SK-N-SH (cell line): Measurements from ENCODE around the gene SARDH. TPM values are rescaled to one million over a fixed set of nuclear protein-coding genes. Genes with fewer than 3 reads are reported as not detected.

Experiments
- CTCF ChIA-PET: fragments of 300-600, 350-600 bp; formaldehyde crosslinking; extraction: SDS; loops from one replicate; lab custom pipeline; 2021; lab: Yijun Ruan, JAX
- POLR2A ChIA-PET: fragments of 350-600 bp; sonication (Branson Sonifier 250); formaldehyde crosslinking; extraction: SDS; loops from one replicate; lab custom pipeline; 2020; ENCODE audit warnings: antibody characterized with exemption, inconsistent platforms; lab: Yijun Ruan, JAX
- DNase-seq: peaks from one replicate; pipeline ENCODE4 v3.0.0; 2012
- H2AFZ ChIP-seq: fragments of 200-600 bp; sonication (generic); 2 replicates; pipeline ENCODE4 v1.8.1; 2016; ENCODE audit warnings: antibody characterized with exemption, mild to moderate bottlenecking, low read depth
- H3F3A ChIP-seq: fragments of 200-600 bp; sonication (generic); replicated peaks from 2 replicates; pipeline ENCODE3; 2016; ENCODE audit warnings: antibody characterized with exemption, mild to moderate bottlenecking; ENCODE audit not compliant: insufficient read depth
- H3K27ac ChIP-seq, 2 experiments: fragments of 200-500 bp in 1 of 2; fragments of 200-600 bp in 1 of 2; sonication (Bioruptor generic) in 1 of 2; sonication (generic), shearing (Covaris generic) in 1 of 2; 2 replicates each; pipeline versions ENCODE4 v1.5.1 to v1.6.1; 2014 to 2016; ENCODE audit warnings: low read depth in 2 of 2, inconsistent platforms in 1 of 2, low read length in 1 of 2, mild to moderate bottlenecking in 1 of 2, mixed read lengths in 1 of 2
- H3K27me3 ChIP-seq: fragments of 200-600 bp; sonication (generic), shearing (Covaris generic); 2 replicates; pipeline ENCODE4 v1.6.1; 2016; ENCODE audit warnings: mixed run types; ENCODE audit not compliant: insufficient read depth
- H3K36me3 ChIP-seq, 2 experiments: fragments of 200-500 bp in 1 of 2; fragments of 200-600 bp in 1 of 2; sonication (Bioruptor generic) in 1 of 2; sonication (generic) in 1 of 2; replicated peaks in 1 of 2; 2 replicates each; pipeline versions ENCODE3 to v1.5.1; 2014 to 2016; ENCODE audit warnings: low read length in 1 of 2, mild to moderate bottlenecking in 1 of 2; ENCODE audit not compliant: insufficient read depth in 2 of 2, control insufficient read depth in 1 of 2
- H3K4me1 ChIP-seq, 2 experiments: fragments of 200-500 bp in 1 of 2; fragments of 200-600 bp in 1 of 2; sonication (Bioruptor generic) in 1 of 2; sonication (generic), shearing (Covaris generic) in 1 of 2; 2 replicates each; pipeline versions ENCODE4 v1.5.1 to v1.6.1; 2014 to 2016; ENCODE audit warnings: low read depth in 1 of 2, low read length in 1 of 2, mixed run types in 1 of 2; ENCODE audit not compliant: insufficient read depth in 2 of 2, control insufficient read depth in 1 of 2
- H3K4me2 ChIP-seq: fragments of 200-600 bp; sonication (generic), shearing (Covaris generic); 2 replicates; pipeline ENCODE4 v1.6.1; 2017; ENCODE audit warnings: mixed run types
- H3K4me3 ChIP-seq, 2 experiments: fragments of 200-500 bp in 1 of 2; fragments of 200-600 bp in 1 of 2; sonication (Bioruptor generic) in 1 of 2; sonication (generic), shearing (Covaris generic) in 1 of 2; 2 replicates each; pipeline versions ENCODE4 v1.5.1 to v1.8.1; 2014 to 2016; ENCODE audit warnings: low read depth in 2 of 2, inconsistent platforms in 1 of 2, low read length in 1 of 2, mild to moderate bottlenecking in 1 of 2, mixed read lengths in 1 of 2, moderate library complexity in 1 of 2
- H3K79me2 ChIP-seq: fragments of 200-600 bp; sonication (generic); 2 replicates; pipeline ENCODE4 v1.8.1; 2017; ENCODE audit warnings: mild to moderate bottlenecking; ENCODE audit not compliant: insufficient read depth
- H3K9ac ChIP-seq: fragments of 200-600 bp; sonication (generic); 2 replicates; pipeline ENCODE4 v1.6.1; 2017; ENCODE audit warnings: mixed run types
- H3K9me2 ChIP-seq: fragments of 200-600 bp; sonication (generic); 2 replicates; pipeline ENCODE4 v1.6.1; 2017; ENCODE audit warnings: mixed run types
- H3K9me3 ChIP-seq: fragments of 200-600 bp; sonication (generic); 2 replicates; pipeline ENCODE4 v1.6.1; 2017; ENCODE audit warnings: mixed run types, mild to moderate bottlenecking, moderate library complexity
- H4K20me1 ChIP-seq: fragments of 200-600 bp; sonication (generic); 2 replicates; pipeline ENCODE4 v1.6.1; 2017; ENCODE audit warnings: mild to moderate bottlenecking, mixed run types; ENCODE audit not compliant: insufficient read depth
- CTCF ChIP-seq: fragments of 200-600 bp; sonication (generic); IDR thresholded peaks from 2 replicates; pipeline ENCODE4 v1.6.1; 2017; ENCODE audit warnings: antibody characterized with exemption, mild to moderate bottlenecking, moderate library complexity
- ELF1 ChIP-seq: IDR thresholded peaks from 2 replicates; pipeline ENCODE4 v1.4.0; 2012
- NFIC ChIP-seq: IDR thresholded peaks from 2 replicates; pipeline ENCODE4 v1.4.0; 2012; ENCODE audit warnings: borderline replicate concordance
- REST ChIP-seq: IDR thresholded peaks from 2 replicates; pipeline ENCODE4 v1.6.1; 2012; ENCODE audit warnings: mild to moderate bottlenecking, low read depth, low read length, moderate library complexity
- RXRA ChIP-seq: IDR thresholded peaks from 2 replicates; pipeline ENCODE4 v1.4.0; 2012; ENCODE audit warnings: low read depth, mild to moderate bottlenecking, borderline replicate concordance
- SIN3A ChIP-seq: IDR thresholded peaks from 2 replicates; pipeline ENCODE4 v1.6.1; 2012; ENCODE audit warnings: low read depth, mild to moderate bottlenecking, low read length, moderate library complexity, borderline replicate concordance
- YY1 ChIP-seq: IDR thresholded peaks from 2 replicates; pipeline ENCODE4 v1.4.0; 2012; ENCODE audit warnings: low read depth, mild to moderate bottlenecking
- WGBS: methylation state at CpG from one replicate; pipeline ENCODE4 v1.1.6; 2017; ENCODE audit warnings: low lambda C conversion rate; 5-methylcytosine and 5-hydroxymethylcytosine counted together
- polyA plus RNA-seq, 3 experiments: library from polyadenylated mRNA; depleted of rRNA; stranded (reverse); fragments of >200 nt; gene quantifications; 2 replicates each; pipeline ENCODE4 v1.2.3, GENCODE V29; 2012
- TF ChIP-seq, protein P1 (sequence below): IDR thresholded peaks from 2 replicates; pipeline ENCODE4 v1.4.0; 2012; ENCODE audit warnings: low read depth

SARDH gene
- polyA plus RNA-seq, 1 of the 3 experiments (the other 2 are of a cell fraction) = 5.9 TPM

DNA sequence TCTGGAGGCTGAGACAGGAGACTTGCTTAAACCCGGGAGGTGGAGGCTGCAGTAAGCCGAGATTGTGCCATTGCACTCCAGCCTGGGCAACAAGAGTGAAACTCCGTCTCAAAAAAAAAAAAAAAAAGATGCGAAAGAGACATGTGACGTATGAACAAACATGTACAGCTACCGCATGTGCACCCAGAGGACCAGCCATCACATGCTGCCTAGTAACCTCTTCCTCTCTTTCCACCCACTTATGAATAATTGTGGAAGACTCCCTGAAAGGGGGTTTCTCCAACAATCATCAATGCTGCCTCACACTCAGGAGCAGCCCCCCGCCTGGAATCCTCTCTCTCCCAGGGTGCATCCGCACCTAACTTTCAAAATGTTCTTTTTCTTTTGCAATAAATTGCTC lies 2.2 kb downstream of the SARDH start:
- WGBS = 86% methylated on average over 8 of the region's 8 CpGs

DNA sequence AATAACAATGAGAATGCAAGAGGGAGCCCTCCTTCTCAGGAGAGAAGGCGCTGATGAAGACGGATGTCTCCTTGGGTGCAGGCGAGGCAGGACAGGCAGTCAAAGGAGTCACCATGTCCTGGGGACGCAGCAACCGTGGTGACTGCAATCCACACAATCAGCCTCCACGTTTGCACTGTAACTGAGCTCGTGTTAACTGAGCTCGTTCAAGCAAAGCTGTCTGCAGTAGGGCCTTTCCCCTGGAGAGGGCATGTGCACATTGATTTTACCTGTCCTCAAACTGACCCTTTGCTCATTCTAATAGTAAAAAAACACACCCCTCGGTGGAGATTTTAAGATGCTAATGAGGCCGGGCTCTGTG lies 2.8 kb downstream of the SARDH start:
- H3K79me2 ChIP-seq = no peaks in the 10 kb centered on the region
- no peak for DNase-seq
- no peaks in the 10 kb centered on the region for H3K9me2 ChIP-seq
- peaks cover 3 to 31% of the 10 kb centered on the region in 2 experiments; a peak in 1 of 4 replicates for H3K4me1 ChIP-seq
- TF ChIP-seq, protein P1, sequence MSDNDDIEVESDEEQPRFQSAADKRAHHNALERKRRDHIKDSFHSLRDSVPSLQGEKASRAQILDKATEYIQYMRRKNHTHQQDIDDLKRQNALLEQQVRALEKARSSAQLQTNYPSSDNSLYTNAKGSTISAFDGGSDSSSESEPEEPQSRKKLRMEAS = no peak
- TF ChIP-seq REST = no peak
- no peak for TF ChIP-seq CTCF
- TF ChIP-seq, all 33 proteins: peak for 0
- ChIA-PET CTCF (interaction anchor here (0.8 to 1.8 kb wide), 2 partner anchors 9 to 69 kb away, joined by 3 to 8 read pairs; no protein-coding TSS in a partner anchor), POLR2A (no interaction called here)
- WGBS = 83% methylated on average over 8 of the region's 10 CpGs
- Histone ChIP-seq H3K9ac (no peak overlapping the region), H3K4me3 (no peak overlapping the region), H3K9me3 (no peaks in the 10 kb centered on the region), H3F3A (no peaks in the 10 kb centered on the region), H3K27me3 (no peaks in the 10 kb centered on the region), H3K27ac (no peak overlapping the region), H2AFZ (no peak overlapping the region), H3K4me2 (no peak overlapping the region), H4K20me1 (no peaks in the 10 kb centered on the region), H3K36me3 (no peaks in the 10 kb centered on the region)

More for the DNA sequence above, 2.2 kb downstream of the SARDH start:
- ChIA-PET POLR2A (no interaction called here), CTCF (interaction anchor here (0.8 to 1.8 kb wide), 2 partner anchors 9 to 70 kb away, joined by 3 to 8 read pairs; no protein-coding TSS in a partner anchor)
- Histone ChIP-seq H3K4me2 (no peak overlapping the region), H3K9me3 (no peaks in the 10 kb centered on the region), H3K27ac (no peak overlapping the region), H3K9me2 (no peaks in the 10 kb centered on the region), H3K4me3 (no peak overlapping the region), H3K36me3 (no peaks in the 10 kb centered on the region), H3K4me1 (peaks cover 3 to 31% of the 10 kb centered on the region in 2 experiments; a peak in 1 of 4 replicates), H2AFZ (no peak overlapping the region), H3K27me3 (no peaks in the 10 kb centered on the region), H3K9ac (no peak overlapping the region), H3F3A (no peaks in the 10 kb centered on the region), H4K20me1 (no peaks in the 10 kb centered on the region), H3K79me2 (no peaks in the 10 kb centered on the region)
- no peak for DNase-seq
- TF ChIP-seq YY1 (no peak), SIN3A (no peak), NFIC (no peak), ELF1 (no peak), RXRA (no peak), REST (no peak)
